Activated CD4-positive, alpha-beta memory T cell treated with anti-CD3 and anti-CD28 coated beads for 36 hours (primary cell): ENCODE data around the gene AAMP. TPM values are rescaled to one million over a fixed set of nuclear protein-coding genes. Genes with fewer than 3 reads are reported as not detected.

ENCODE experiments used
- CTCF ChIA-PET: fragments of 350-600 bp; sonication (Branson Sonifier 250); formaldehyde crosslinking; loops from one replicate; lab custom pipeline; 2021; ENCODE audit warnings: antibody characterized with exemption, inconsistent platforms; lab: Charles Lee
- POLR2A ChIA-PET: fragments of 350-600 bp; sonication (Branson Sonifier 250); formaldehyde crosslinking; loops from one replicate; lab custom pipeline; 2021; ENCODE audit warnings: antibody characterized with exemption; lab: Charles Lee
- DNase-seq: peaks from one replicate; pipeline ENCODE4 v3.0.0-alpha.2; 2020
- H3K27ac Mint-ChIP-seq: one replicate; pipeline ENCODE4 v1.8.0; 2021; ENCODE audit warnings: mixed read lengths
- H3K27me3 Mint-ChIP-seq: one replicate; pipeline ENCODE4 v1.8.0; 2021; ENCODE audit warnings: mixed read lengths
- H3K36me3 Mint-ChIP-seq: one replicate; pipeline ENCODE4 v1.8.0; 2021; ENCODE audit warnings: mixed read lengths
- H3K4me1 Mint-ChIP-seq: one replicate; pipeline ENCODE4 v1.8.0; 2021; ENCODE audit warnings: low read depth, mixed read lengths
- H3K4me3 Mint-ChIP-seq: one replicate; pipeline ENCODE4 v1.8.0; 2021; ENCODE audit warnings: mild to moderate bottlenecking, mixed read lengths
- H3K9me3 Mint-ChIP-seq: one replicate; pipeline ENCODE4 v1.8.0; 2021; ENCODE audit warnings: mixed read lengths
- intact Hi-C: fragments of 100-400 bp; cut with micrococcal nuclease; formaldehyde crosslinking; loops from one replicate; pipeline ENCODE4 v1.15.1; 2023
- microRNA-seq: library from miRNA; unstranded; fragments of <30 nt; microRNA quantifications from one replicate; pipeline ENCODE4 v1.2.0, GENCODE V29; 2022; ENCODE audit warnings: borderline number of aligned reads, borderline microRNAs expressed, borderline replicate concordance
- total RNA-seq, 2 experiments: library from RNA; stranded (reverse); gene quantifications; one replicate each; pipeline ENCODE4 v1.2.3, GENCODE V29; 2021

AAMP gene
- total RNA-seq, 2 experiments from 2014 or later: 60.8 to 65.6 TPM

- H3K36me3 Mint-ChIP-seq: peaks cover 48% of the 10 kb centered on the region
- H3K9me3 Mint-ChIP-seq: no peaks in the 10 kb centered on the region
- DNase-seq: peak; percentile 65
- peaks cover 50% of the 10 kb centered on the region for H3K4me1 Mint-ChIP-seq
- H3K4me3 Mint-ChIP-seq: peak overlapping the region; percentile 83
- ChIA-PET CTCF (interaction anchor here (0.8 to 4.6 kb wide), 4 partner anchors 8 to 36 kb away, joined by 3 to 30 read pairs (median 4); no protein-coding TSS in a partner anchor), POLR2A (interaction anchor here (0.6 to 2.3 kb wide), 3 partner anchors 11 to 52 kb away, joined by 4 to 12 read pairs (median 6); partner anchors contain the start of genes AAMP and PNKD)
- intact Hi-C loops: loop anchor here (1.0 to 5.0 kb wide), 6 partner anchors 11 to 679 kb away; partner anchors contain the start of genes CNOT9 and USP37
- peak overlapping the region; percentile 91 for H3K27ac Mint-ChIP-seq
- no peaks in the 10 kb centered on the region for H3K27me3 Mint-ChIP-seq
Measured at GRCh38 chr2:218218268-218219185, 51.4 kb downstream of the AAMP start.

- DNase-seq: peak; percentile 86
- no peaks in the 10 kb centered on the region for H3K9me3 Mint-ChIP-seq
- ChIA-PET CTCF (interaction anchor here (1.0 to 4.6 kb wide), 4 partner anchors 11 to 40 kb away, joined by 3 to 30 read pairs (median 8); no protein-coding TSS in a partner anchor), POLR2A (interaction anchor here (0.6 to 2.3 kb wide), 5 partner anchors 12 to 69 kb away, joined by 4 to 12 read pairs (median 6); partner anchors contain the start of genes AAMP and PNKD)
- peak overlapping the region; percentile 83 for H3K4me3 Mint-ChIP-seq
- intact Hi-C loops: loop anchor here (1.0 to 5.0 kb wide), 7 partner anchors 12 to 680 kb away; partner anchors contain the start of genes AAMP, CNOT9, PNKD and USP37
- peaks cover 41% of the 10 kb centered on the region for H3K4me1 Mint-ChIP-seq
- H3K27me3 Mint-ChIP-seq: no peaks in the 10 kb centered on the region
- H3K36me3 Mint-ChIP-seq: peaks cover 44% of the 10 kb centered on the region
- peak overlapping the region; percentile 91 for H3K27ac Mint-ChIP-seq
Measured at GRCh38 chr2:218217360-218218267, 52.3 kb downstream of the AAMP start.

DNA sequence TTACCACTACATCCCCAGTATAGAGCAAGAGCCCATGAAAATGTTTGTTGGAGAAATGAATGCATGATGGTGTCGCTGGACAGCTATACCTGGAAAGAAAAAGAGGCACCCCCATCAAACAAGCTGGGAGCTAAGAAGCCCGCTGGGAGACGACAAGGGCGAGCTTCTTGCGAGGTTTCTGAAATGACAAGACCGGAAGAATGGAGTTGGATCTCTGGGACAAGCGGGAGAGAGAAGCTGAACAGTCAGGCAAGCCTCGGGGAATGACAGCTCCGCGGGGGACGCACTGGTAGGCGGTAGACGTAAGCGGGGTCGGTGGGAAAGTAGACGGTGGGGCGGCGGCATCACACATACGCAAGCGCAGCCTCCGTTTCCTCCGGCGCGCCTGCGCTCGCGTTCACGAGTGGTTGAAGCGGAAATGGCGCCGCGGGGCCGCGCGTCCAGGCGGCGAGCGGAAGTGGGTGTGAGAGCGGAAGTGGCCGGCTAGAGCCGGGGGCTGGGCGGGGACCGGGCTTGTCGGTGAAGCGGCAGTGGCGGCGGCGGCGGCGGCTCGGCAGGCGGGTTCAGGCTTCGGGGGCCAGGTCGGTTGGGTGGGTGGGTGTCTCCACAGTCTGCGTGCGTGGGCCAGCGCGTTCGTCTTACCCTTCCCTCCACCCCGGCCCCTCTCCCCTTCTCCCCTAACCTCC, 53.1 kb downstream of the AAMP start, which contains the start of gene ARPC2:
Gene ARPC2 (plus strand): TSS at position 516 of the 686 bp plus-strand sequence. CDS start 282 bp downstream, outside the sequence.
- peak; percentile 97 for DNase-seq
- CTCF ChIA-PET: interaction anchor here (1.0 to 1.7 kb wide), 7 partner anchors 10 to 41 kb away, joined by 3 to 8 read pairs (median 4); no protein-coding TSS in a partner anchor
- Mint-ChIP-seq H3K4me3 (peak within 1 kb of the TSS; percentile 83), H3K27ac (peak within 1 kb of the TSS; percentile 91), H3K36me3 (peaks cover 43% of the 10 kb centered on the region), H3K27me3 (no peaks in the 10 kb centered on the region), H3K4me1 (peaks cover 34% of the 10 kb centered on the region), H3K9me3 (no peaks in the 10 kb centered on the region)
- POLR2A ChIA-PET: interaction anchor here (0.6 to 1.5 kb wide), 7 partner anchors 9 to 70 kb away, joined by 3 to 6 read pairs (median 4); partner anchors contain the start of genes AAMP and PNKD
- intact Hi-C loops: loop anchor here (1.0 to 5.0 kb wide), 2 partner anchors 53 to 680 kb away; partner anchors contain the start of genes AAMP and PNKD

GRCh38 chr2:218216336-218216673, 53.6 kb downstream of the AAMP start:
- intact Hi-C loops: loop anchor here (5.0 kb wide), 1 partner anchor 681 kb away; no protein-coding TSS in a partner anchor
- DNase-seq: no peak
- POLR2A ChIA-PET: interaction anchor here (0.6 to 1.5 kb wide), 8 partner anchors 10 to 70 kb away, joined by 3 to 6 read pairs (median 4); partner anchors contain the start of genes AAMP and PNKD
- Mint-ChIP-seq H3K4me3 (peak overlapping the region; percentile 83), H3K4me1 (peaks cover 29% of the 10 kb centered on the region), H3K36me3 (peaks cover 38% of the 10 kb centered on the region), H3K27ac (peak overlapping the region; percentile 91), H3K27me3 (no peaks in the 10 kb centered on the region), H3K9me3 (no peaks in the 10 kb centered on the region)
- CTCF ChIA-PET: interaction anchor here (0.7 to 1.7 kb wide), 7 partner anchors 10 to 113 kb away, joined by 3 to 8 read pairs (median 4); no protein-coding TSS in a partner anchor

Small RNAs within 50 kb of the gene (microRNA-seq; reads per million reads assigned to microRNA genes)
- 4.7 reads per million, percentile 12 among the genes with 10 or more reads in this experiment for gene MIR6513

Other genes starting within 250 kb of the AAMP start
- gene RUFY4, start 200.9 kb downstream of the AAMP start, total RNA-seq: 1 to 10 TPM in 1 of 2 experiments, under 1 TPM in 1; 0.93 to 1.8 TPM
- gene CXCR2, start 144.1 kb downstream of the AAMP start, total RNA-seq: not detected
- gene CXCR1, start 103.2 kb downstream of the AAMP start, total RNA-seq: not detected
- 100 to 1,000 TPM; 564 to 570 TPM for gene ARPC2, start 52.9 kb downstream of the AAMP start, total RNA-seq
- under 1 TPM; 0.14 to 0.19 TPM for gene GPBAR1, start 9.1 kb downstream of the AAMP start, total RNA-seq
- gene PNKD, start 382 bp upstream of the AAMP start, total RNA-seq: 10 to 100 TPM; 18.4 to 19.4 TPM
- gene TMBIM1, start 22.4 kb upstream of the AAMP start, total RNA-seq: 10 to 100 TPM; 71.8 to 79.2 TPM
- not detected for gene CATIP, start 86.7 kb upstream of the AAMP start, total RNA-seq
- under 1 TPM; 0.10 to 0.26 TPM for gene SLC11A1, start 112.1 kb upstream of the AAMP start, total RNA-seq
- 10 to 100 TPM; 64.4 to 69.7 TPM for gene CTDSP1, start 129.7 kb upstream of the AAMP start, total RNA-seq
- gene VIL1, start 149.0 kb upstream of the AAMP start, total RNA-seq: not detected